Raji (cell line): ENCODE measurements around the gene PNKD.

Experiments used
- POLR2A ChIP-seq: IDR thresholded peaks from 2 replicates; pipeline ENCODE4 v1.6.1; 2011; ENCODE audit warnings: low read depth, low read length, control low read depth; ENCODE audit not compliant: insufficient read depth

The PNKD gene

DNA sequence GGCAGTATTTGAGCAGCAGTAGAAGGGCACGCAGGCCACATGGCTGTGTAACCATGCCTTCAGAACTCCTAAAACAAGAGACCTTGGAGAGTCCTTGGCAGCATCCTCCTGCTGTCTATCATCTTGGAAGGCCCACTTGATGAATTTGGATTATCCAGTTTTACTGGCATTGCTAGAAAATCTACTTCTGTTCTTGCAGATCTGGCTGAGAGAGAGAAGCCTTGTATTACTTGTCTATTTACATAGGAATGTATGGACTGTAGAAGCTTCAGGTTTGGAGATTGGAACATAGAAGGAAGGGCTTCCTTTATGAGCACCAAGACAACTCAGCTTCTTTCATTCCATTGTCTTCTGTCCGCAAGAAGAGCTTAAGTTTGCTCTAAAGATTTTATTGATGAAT, 25.7 kb upstream of the PNKD start:
- TF ChIP-seq POLR2A, result no peak

DNA sequence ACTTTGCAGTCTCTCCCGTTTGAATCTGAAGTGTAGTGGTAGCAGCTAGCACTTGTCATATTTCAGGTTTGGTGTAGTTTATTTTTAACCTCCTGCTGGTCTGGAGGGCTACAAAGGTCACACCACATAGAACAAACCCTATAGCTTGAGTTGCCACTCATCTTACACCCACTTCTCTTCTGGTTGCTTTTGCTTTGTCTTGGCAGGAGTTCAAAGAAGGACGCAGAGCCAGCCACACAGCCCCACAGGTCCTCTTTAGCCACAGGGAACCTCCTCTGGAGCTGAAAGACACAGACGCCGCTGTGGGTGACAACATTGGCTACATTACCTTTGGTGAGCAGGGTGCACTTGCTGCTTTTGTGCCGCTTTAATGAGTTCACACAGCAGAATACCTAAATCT, 25.1 kb upstream of the PNKD start:
- TF ChIP-seq POLR2A, result no peak

DNA sequence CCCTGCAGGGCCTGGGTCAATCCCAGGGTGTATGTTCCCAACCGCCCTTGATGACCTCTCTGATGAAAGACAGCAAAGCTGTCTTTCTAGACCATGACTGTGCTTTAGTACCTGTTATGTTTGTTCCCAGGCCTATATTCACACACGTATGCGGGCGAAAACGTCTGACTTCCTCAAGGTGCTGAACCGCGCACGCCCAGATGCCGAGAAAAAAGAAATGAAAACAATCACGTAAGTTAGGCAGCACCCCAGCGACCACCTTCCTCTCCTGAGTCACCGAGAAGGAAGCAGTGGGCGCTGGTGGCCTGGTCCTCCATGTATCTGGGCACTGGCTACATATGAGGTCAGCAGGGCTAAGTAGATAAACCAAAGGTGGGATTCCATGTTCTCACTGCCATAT, 20.6 kb upstream of the PNKD start:
- no peak for TF ChIP-seq POLR2A

DNA sequence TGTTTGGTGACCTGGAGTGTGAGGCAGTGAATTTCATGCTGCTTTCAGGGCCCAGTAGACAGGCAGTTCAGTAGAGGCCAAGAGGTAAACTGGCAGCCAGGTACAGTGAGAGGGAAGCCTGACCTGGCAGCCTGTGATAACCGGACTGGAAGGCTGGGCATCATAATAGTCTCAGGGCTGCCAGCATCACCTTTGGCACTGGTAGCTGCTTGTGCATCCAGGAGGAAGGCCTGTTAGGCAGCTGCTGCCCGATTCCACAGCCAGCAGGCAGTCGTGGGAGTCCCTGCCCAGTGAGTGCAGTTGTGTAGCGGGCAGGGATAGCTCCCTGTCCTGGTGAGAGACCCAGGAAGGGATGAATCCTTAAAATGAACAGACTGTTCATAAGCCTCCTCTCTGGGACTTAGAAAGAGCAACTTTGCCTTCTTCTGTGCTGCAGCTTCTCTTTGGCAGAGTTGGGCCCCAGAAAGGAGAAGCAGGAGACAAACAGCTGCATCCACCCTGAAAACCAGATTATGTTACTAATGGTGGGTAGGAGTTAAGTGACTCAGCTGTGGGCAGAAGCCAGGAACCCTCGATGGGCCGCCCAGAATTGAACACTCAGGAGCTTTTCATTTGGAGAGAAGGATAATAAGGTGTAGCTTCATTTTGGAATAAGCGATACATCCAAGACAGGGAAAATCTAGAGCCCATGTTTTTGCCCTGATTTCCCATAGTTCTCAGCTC, 17.6 kb upstream of the PNKD start:
- TF ChIP-seq POLR2A, result no peak

DNA sequence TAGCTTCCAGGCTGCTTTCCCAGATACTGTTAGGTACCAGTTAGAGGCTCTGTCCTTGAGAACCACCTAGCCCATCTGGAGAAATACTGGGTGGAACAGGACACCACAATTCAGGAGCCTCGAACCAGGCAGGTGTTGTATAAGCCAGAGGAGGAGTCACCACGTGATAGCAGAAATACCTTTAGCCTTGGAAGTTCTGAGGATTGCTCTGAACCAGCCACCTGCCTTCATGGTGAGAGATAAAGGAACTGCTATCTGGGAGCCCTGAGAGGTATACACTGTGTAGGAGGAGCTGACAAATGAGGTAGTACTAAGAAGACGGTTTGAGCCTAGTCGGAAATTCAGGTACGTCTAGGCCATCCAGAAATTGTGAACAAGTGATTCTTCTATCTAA, 17.1 kb upstream of the PNKD start:
- no peak for TF ChIP-seq POLR2A

DNA sequence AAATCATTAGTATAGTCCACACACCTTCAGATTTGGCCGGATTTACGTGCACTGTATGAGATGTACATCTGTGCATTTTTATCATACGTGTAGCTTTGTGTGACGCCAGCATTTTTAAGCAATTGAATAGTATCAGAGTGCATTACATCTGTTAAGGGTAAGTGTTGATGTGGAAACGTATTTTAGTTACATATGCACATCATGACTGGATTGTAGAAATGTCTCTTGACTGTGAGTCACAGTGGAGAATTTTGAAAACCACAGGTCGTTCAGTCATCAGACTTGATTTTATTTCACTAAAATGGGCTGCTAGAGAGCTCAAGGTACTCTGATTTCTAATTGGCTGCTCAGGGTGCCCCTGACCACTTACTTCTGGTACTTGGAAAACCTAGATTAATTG, 14.9 kb upstream of the PNKD start:
- no peak for TF ChIP-seq POLR2A

DNA sequence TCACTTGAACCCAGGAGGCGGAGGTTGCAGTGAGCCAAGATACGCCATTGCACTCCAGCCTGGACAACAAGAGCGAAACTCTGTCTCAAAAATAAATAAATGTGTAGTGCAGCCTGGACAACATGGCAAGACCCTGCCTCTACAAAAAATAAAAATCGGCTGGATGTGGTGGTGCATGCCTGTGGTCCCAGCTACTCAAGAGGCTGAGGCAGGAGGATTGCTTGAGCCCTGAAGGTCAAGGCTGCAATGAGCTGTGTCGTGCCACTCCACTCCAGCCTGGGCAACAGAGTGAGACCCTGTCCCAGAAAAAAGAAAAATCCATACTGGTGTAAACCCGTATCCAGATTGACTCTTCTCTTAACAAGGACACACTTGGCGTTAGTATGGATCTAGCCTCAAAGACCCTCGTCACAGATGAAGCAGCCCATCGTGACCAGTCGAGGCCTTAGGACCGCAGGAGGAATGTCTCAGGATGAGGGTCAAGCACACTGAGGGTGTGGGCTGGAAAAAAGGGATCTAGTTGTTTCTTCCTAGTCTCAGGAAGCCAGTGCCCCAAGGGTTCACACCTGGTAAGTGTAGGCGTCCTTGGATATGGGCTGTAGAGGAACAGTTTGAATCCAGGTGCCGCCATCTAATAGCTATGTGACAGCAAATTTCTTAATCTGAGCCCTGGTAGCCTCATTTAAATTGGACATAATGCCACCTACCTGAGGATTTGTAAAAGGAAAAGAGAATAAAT, 13.5 kb upstream of the PNKD start:
- no peak for TF ChIP-seq POLR2A

DNA sequence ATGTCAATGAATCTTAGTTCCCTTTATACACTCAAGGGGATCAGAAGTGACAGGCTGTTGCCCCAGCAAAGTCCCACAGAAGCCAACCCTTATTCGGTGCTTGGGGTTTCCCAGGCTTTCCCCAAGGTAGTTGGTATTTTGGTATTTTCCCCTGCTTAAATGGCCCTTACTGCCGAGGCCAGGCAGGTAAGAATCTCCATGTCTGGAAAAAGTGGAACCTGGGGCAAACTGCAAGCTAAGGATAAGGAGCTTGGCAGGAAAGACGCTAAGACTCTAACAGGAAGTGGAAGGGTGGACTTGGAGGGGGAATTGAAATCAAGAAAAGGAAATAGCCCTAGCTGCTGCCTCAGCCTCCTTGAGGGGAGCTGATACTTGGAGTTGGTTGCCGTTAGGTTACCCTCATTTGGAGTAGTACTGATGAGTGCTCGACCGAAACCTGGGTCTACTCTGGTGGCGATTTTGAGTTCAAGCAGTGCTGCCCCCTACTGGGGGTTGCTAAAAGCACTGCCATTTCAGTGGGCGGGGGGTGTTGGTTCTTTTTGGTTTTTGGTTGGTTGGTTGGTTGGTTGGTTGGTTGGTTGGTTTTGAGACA, 12.8 kb upstream of the PNKD start:
- TF ChIP-seq POLR2A, result no peak

DNA sequence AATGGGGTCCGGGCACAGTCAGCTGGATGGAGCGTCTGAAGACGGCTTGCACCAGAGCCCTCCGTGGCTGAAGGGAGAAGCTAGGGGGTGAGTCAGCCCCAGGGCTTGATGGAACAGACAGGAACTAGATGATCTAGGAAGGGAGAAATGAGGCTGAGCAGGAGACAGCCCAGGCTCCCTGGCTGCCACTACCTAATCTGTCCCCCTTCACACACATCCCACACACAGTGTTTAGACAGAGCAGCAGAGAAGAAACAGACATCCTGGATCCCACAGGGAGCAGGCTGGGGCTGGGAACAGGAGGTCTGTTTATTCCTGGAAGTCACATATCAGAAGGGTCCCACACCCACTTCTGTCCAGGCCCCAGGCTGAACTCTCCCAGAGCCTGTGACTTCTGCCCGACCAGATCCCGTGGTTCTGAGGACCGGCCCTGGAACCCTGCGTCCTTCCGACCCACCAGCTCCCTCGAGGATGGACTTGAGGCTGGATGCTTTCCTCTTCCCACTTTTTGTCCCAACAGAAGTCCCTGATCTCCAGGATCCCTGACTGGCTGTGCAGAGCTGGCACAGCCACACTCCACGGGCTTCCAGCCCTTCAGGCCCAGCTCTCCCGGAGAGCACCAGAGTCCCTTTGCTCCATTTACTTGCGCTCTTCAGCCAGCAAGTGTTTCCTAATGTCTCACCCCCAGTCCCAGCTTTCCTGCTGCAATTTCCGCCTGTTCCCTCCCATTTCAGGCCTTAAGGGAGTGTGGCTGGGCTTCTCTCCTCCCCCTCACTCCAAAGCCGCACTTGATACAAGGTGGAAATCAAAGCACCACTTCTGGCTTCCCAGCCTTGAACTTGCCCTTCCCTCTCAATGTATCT, 11.0 kb upstream of the PNKD start:
- TF ChIP-seq POLR2A, result no peak

DNA sequence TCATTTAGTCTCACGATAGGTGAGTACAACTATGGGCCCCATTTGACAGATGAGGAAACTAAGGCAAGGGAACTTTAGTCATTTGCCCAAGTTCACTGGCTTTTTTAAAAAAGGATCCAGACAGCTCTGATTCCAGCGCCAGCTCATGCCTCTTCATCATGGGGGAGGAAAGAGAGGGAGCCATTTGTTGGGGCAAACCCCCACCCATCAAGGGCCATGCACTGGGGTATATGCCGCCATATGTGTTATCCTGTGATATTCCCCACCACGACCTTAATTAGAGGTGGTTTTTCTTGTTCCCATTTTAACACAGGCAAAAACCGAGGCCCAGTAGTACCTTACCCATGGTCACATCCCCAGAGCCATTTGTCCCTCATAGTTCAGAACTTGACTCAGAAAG, 10.2 kb upstream of the PNKD start:
- TF ChIP-seq POLR2A, result no peak

DNA sequence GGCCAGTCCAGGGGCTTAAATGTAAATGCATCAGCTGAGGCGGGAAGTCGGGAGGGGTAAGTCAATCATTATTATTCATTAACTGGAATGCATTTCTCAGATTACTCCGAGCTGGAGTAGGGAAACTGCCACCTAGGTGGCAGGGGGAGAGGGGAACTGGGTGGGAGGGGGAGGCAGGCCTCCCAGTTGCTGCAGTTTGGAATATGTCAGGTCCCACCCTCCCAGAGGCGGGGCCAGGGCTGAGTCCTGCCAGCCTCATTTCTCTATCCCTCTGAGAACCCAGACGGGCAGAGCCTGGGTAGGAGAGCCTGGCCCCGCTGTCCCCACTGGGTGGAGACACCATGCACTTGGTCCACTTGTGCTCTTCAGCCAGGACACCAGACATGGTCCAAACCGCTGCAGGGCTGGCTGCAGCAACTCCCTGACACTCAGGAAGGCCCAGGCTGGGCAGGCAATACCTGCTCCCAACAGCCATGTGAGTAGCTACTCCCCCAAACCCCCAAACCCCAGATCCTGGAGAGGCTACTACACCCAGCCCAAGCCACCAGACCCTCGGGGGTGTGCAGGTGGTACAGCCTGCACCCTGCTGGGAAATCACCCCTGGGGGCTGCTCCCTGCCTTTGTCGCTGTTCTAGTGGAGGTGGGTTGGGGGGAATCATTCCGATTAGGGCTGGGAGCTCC, 9.4 kb upstream of the PNKD start, which contains the start of gene GPBAR1:
Gene GPBAR1 (plus strand): TSS at position 274 of the 681 bp plus-strand sequence. CDS start 1,710 bp downstream, outside the sequence.
- no peak for TF ChIP-seq POLR2A

DNA sequence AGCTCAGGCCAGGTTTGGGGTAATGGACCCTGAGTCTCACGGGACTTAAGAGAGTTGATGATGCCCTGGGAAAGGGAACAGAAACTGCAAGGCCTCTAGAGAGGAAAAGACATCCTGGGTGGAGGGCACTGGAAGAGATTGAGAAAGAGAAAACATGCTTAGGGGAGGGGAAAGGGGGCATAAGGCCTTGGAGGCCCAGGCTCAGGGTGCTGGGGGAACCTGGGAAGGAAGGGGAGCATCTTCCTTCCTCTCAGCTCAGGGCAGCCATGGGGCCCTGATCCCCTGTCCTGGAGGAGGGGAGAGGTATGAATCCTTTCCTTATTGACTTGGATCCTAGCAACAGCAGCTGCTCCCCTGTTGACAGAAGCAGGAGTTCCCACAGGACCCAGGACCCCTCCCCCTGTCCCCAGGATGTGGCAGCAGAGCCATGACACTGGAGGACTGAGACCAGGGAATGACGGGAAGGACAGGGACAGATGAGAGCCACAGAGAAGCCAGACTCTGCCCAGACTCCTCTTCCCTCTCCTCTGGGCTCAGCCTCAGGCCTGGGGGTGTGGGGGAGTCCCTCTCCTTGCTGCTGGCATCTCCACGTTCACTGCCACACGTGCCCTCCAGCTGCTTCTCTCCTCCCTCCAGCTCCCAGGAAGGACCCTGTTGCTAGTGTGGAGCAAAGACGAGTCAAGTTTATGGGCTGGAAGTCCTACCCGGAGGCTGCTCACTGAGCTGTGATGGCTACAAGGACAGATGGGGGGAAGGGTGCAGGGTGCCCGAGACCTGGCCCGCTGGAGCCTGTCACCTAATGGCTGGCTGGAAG, 8.7 kb upstream of the PNKD start:
- no peak for TF ChIP-seq POLR2A

DNA sequence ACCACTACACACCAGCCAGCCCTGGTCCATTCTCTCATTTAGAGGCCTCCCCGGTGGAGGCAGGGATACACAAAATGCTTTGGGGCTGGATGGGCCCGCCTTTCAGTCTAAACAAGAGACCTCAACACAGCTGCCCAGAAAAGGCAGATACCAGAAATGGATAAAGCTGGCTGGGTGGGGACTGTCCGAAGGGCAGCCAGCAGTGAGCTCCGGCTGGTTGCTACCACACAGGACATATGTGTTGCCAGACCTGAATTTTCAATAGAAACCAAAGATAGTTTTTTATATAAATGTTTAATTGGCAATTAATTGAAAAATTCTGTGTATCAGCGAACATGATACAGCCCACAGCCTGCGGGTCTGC, 8.1 kb upstream of the PNKD start:
- no peak for TF ChIP-seq POLR2A
